Keratinocyte (primary cell): Measurements from ENCODE around the gene PRDX2. TPM values are rescaled to one million over a fixed set of nuclear protein-coding genes. Genes with fewer than 3 reads are reported as not detected.

Experiments
- DNase-seq: peaks from one replicate; pipeline ENCODE4 v3.0.0-alpha.2; 2011; ENCODE audit warnings: low read depth, missing footprints, low spot score
- FAIRE-seq: peaks from 2 replicates; lab custom pipeline; 2011; peaks lifted over from hg19 to GRCh38; lab: Jason Lieb, UNC
- H2AFZ ChIP-seq: 2 replicates; pipeline ENCODE4 v1.6.0; 2012; ENCODE audit warnings: low read length, control low read depth, inconsistent platforms; ENCODE audit not compliant: control insufficient read depth
- H3K27ac ChIP-seq: 2 replicates; pipeline ENCODE4 v1.5.1; 2011; ENCODE audit warnings: low read length; ENCODE audit not compliant: control insufficient read depth, insufficient read depth
- H3K27me3 ChIP-seq: 3 replicates; pipeline ENCODE4 v1.6.0; 2011; ENCODE audit warnings: low read length; ENCODE audit not compliant: control insufficient read depth, insufficient read depth; ENCODE audit errors: extremely low read depth
- H3K36me3 ChIP-seq, 2 experiments: 2 replicates in 1 of 2; 3 replicates in 1 of 2; pipeline ENCODE4 v1.5.1; 2011; ENCODE audit warnings: low read length in 2 of 2, mild to moderate bottlenecking in 1 of 2; ENCODE audit not compliant: control insufficient read depth in 2 of 2, insufficient read depth in 2 of 2; ENCODE audit errors: extremely low read depth in 1 of 2
- H3K4me1 ChIP-seq: 3 replicates; pipeline ENCODE4 v1.5.1; 2011; ENCODE audit warnings: low read length; ENCODE audit not compliant: control insufficient read depth, insufficient read depth; ENCODE audit errors: extremely low read depth
- H3K4me2 ChIP-seq: 3 replicates; pipeline ENCODE4 v1.6.0; 2011; ENCODE audit warnings: low read depth, low read length; ENCODE audit not compliant: control insufficient read depth, insufficient read depth; ENCODE audit errors: extremely low read depth
- H3K4me3 ChIP-seq, 3 experiments: fragments of 200-600 bp in 1 of 3; sonication (generic) in 1 of 3; 2 replicates in 2 of 3; 3 replicates in 1 of 3; pipeline ENCODE4 v1.5.1; 2011 to 2016; ENCODE audit warnings: low read length in 3 of 3, mild to moderate bottlenecking in 3 of 3, control low read depth in 2 of 3, inconsistent platforms in 1 of 3, low read depth in 1 of 3, mixed read lengths in 1 of 3, mixed run types in 1 of 3, moderate library complexity in 1 of 3; ENCODE audit not compliant: control insufficient read depth in 2 of 3, insufficient read depth in 2 of 3; ENCODE audit errors: extremely low read depth in 1 of 3
- H3K79me2 ChIP-seq: 2 replicates; pipeline ENCODE4 v1.6.0; 2012; ENCODE audit warnings: low read length; ENCODE audit not compliant: control insufficient read depth, insufficient read depth
- H3K9ac ChIP-seq: 3 replicates; pipeline ENCODE4 v1.6.0; 2011; ENCODE audit warnings: low read length; ENCODE audit not compliant: control insufficient read depth, insufficient read depth; ENCODE audit errors: extremely low read depth
- H3K9me1 ChIP-seq: 3 replicates; pipeline ENCODE4 v1.6.0; 2011; ENCODE audit warnings: low read length; ENCODE audit not compliant: control insufficient read depth, insufficient read depth; ENCODE audit errors: extremely low read depth
- H3K9me3 ChIP-seq: 2 replicates; pipeline ENCODE4 v1.5.1; 2012; ENCODE audit warnings: low read depth, low read length; ENCODE audit not compliant: control insufficient read depth
- H4K20me1 ChIP-seq: 3 replicates; pipeline ENCODE4 v1.6.0; 2011; ENCODE audit warnings: low read length; ENCODE audit not compliant: control insufficient read depth, insufficient read depth; ENCODE audit errors: extremely low read depth
- CTCF ChIP-seq, 3 experiments: IDR thresholded peaks in 1 of 3; conservative IDR thresholded peaks in 1 of 3; optimal IDR thresholded peaks in 1 of 3; 2 replicates in 2 of 3; 3 replicates in 1 of 3; pipeline versions ENCODE3 to v1.5.1; 2011; ENCODE audit warnings: low read length in 3 of 3, mild to moderate bottlenecking in 3 of 3, moderate library complexity in 2 of 3, control low read depth in 1 of 3, inconsistent platforms in 1 of 3; ENCODE audit not compliant: insufficient read depth in 2 of 3; ENCODE audit errors: extremely low read depth in 1 of 3
- EZH2 ChIP-seq: IDR thresholded peaks from one replicate; pipeline ENCODE4 v1.6.1; 2012; ENCODE audit warnings: inconsistent platforms, mild to moderate bottlenecking, low read length, moderate library complexity
- dilution Hi-C: fragments of 300-500 bp; cut with MboI; formaldehyde crosslinking; loops from one replicate; pipeline ENCODE4 v1.7.0; 2020; ENCODE audit warnings: low sequenced_read_pairs; ENCODE audit not compliant: extremely low pct_ligation_motif_present
- polyA plus RNA-seq, 5 experiments: library from polyadenylated mRNA; depleted of rRNA in 3 of 5; stranded (reverse) in 3 of 5; stranded (forward) in 1 of 5; unstranded in 1 of 5; fragments of >200 nt; gene quantifications; 1 replicate in 1 of 5; 2 replicates in 3 of 5; 3 replicates in 1 of 5; pipeline versions ENCODE4 v1.2.1 to v1.2.3, GENCODE V29; 2011 to 2012; ENCODE audit warnings: missing spikeins in 2 of 5, low read depth in 1 of 5, low replicate concordance in 1 of 5

The PRDX2 gene
- polyA plus RNA-seq, 1 donor (not counting 4 experiments of a cell fraction or from before 2014, with no cell fraction given), result 154 TPM

- Histone ChIP-seq H3K79me2 (no peaks in the 10 kb centered on the region), H3K4me3 (peak overlapping the region; percentile 34 to 49 (median 40)), H3K27me3 (no peaks in the 10 kb centered on the region), H3K36me3 (no peaks in the 10 kb centered on the region), H3K4me2 (peak overlapping the region; percentile 88), H3K27ac (peak overlapping the region; percentile 81), H3K9me1 (no peaks in the 10 kb centered on the region), H3K9ac (peak overlapping the region; percentile 73), H3K9me3 (no peaks in the 10 kb centered on the region), H2AFZ (peak overlapping the region; percentile 60), H3K4me1 (peaks cover 71% of the 10 kb centered on the region), H4K20me1 (no peaks in the 10 kb centered on the region)
- dilution Hi-C loops, result no loop called here
- no peak for DNase-seq
- FAIRE-seq, result no peak
- no peak for TF ChIP-seq CTCF (optimal IDR thresholded peaks at IDR 0.05 in 1 of 3, IDR thresholded peaks at IDR 0.05 in 1 of 3, conservative IDR thresholded peaks at IDR 0.05 in 1 of 3; ENCODE audit: extremely low read depth in 1 of 3, insufficient read depth in 2 of 3, low read length in 3 of 3)
- TF ChIP-seq EZH2, result no peak
Measured at GRCh38 chr19:12782174-12782423, 19.5 kb downstream of the PRDX2 start.

- peak overlapping the region; percentile 73 for H2AFZ ChIP-seq
- TF ChIP-seq CTCF (optimal IDR thresholded peaks at IDR 0.05 in 1 of 3, IDR thresholded peaks at IDR 0.05 in 1 of 3, conservative IDR thresholded peaks at IDR 0.05 in 1 of 3; ENCODE audit: extremely low read depth in 1 of 3, insufficient read depth in 2 of 3, low read length in 3 of 3) (no peak), EZH2 (no peak)
- peak overlapping the region; percentile 85 for H3K27ac ChIP-seq
- DNase-seq (no peak), FAIRE-seq (no peak)
- H4K20me1 ChIP-seq, result no peaks in the 10 kb centered on the region
- H3K4me1 ChIP-seq, result peaks cover 48% of the 10 kb centered on the region
- dilution Hi-C loops, result no loop called here
- no peaks in the 10 kb centered on the region for H3K9me3 ChIP-seq
- no peaks in the 10 kb centered on the region for H3K27me3 ChIP-seq
- H3K9me1 ChIP-seq, result no peaks in the 10 kb centered on the region
- H3K4me3 ChIP-seq, result peak overlapping the region; percentile 57 to 86 (median 76)
- peaks cover under 1 to 4% of the 10 kb centered on the region in 2 experiments for H3K36me3 ChIP-seq
- H3K79me2 ChIP-seq, result peaks cover 3% of the 10 kb centered on the region
- peak overlapping the region; percentile 93 for H3K4me2 ChIP-seq
- peak overlapping the region; percentile 79 for H3K9ac ChIP-seq
Measured at GRCh38 chr19:12779162-12779993, 22.2 kb downstream of the PRDX2 start.
